HG03439 (cell line): Measurements from ENCODE around the gene COL9A1.

ENCODE experiments used
- ATAC-seq: cut with Tn5 transposase; IDR thresholded peaks from one replicate; pipeline ENCODE4 v1.9.1; 2021; ENCODE audit warnings: mild to moderate bottlenecking, moderate library complexity; ENCODE audit not compliant: unreplicated experiment

Gene COL9A1

DNA sequence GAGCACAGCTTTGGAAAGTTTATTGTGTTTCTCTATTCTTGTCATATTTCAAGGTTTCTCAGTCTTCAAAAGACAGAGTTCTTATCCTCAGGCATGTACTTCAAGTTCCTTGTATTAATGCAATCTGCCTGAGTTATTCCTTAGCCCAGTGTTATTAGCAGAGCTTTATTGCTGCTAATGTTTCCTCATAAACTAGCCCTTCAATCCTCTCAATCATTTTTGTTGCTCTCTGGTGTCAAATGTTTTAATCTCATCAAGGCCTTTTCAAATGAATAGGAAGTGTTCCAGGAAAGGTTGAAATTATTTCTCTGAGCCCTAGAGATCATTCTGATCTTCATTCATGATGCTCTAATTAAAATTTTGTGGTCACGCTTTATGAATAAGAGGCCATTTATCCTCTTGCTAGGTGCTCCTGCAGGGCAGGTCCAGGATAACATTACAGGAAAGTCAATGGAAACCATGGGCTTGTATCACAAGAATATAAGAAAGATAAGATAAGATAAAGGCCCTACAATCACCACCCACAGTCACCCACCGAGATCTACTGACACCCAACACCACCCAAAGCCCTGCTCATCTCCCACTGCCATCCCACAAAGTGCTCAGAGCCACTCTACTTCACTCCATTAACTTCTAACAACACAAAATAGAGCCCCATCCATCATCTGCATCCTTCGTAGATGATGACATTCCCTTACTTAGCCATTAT lies 125.9 kb downstream of the COL9A1 start:
- ATAC-seq: no peak

GRCh38 chr6:70175770-70176169 lies 127.1 kb downstream of the COL9A1 start:
- ATAC-seq: no peak

- ATAC-seq: no peak
Measured at GRCh38 chr6:70172252-70172651, 130.6 kb downstream of the COL9A1 start.

GRCh38 chr6:70171236-70171635 lies 131.6 kb downstream of the COL9A1 start:
- no peak for ATAC-seq

GRCh38 chr6:70168681-70169377 lies 134.1 kb downstream of the COL9A1 start:
- ATAC-seq: no peak
